ENCODE measurements around the gene AK8. TPM values are rescaled to one million over a fixed set of nuclear protein-coding genes. Genes with fewer than 3 reads are reported as not detected.

AK8 gene
- total and polyA plus RNA-seq, 2 experiments from 2014 or later = 0.70 to 0.83 TPM

GRCh38 chr9:132794730-132795380 is 83.2 kb downstream of the AK8 start:
- DNase-seq (ENCODE audit: low read depth in 1 of 2, low spot score in 1 of 2) = no peak
- peaks cover 50% of the 10 kb centered on the region for H3K27me3 ChIP-seq

DNA sequence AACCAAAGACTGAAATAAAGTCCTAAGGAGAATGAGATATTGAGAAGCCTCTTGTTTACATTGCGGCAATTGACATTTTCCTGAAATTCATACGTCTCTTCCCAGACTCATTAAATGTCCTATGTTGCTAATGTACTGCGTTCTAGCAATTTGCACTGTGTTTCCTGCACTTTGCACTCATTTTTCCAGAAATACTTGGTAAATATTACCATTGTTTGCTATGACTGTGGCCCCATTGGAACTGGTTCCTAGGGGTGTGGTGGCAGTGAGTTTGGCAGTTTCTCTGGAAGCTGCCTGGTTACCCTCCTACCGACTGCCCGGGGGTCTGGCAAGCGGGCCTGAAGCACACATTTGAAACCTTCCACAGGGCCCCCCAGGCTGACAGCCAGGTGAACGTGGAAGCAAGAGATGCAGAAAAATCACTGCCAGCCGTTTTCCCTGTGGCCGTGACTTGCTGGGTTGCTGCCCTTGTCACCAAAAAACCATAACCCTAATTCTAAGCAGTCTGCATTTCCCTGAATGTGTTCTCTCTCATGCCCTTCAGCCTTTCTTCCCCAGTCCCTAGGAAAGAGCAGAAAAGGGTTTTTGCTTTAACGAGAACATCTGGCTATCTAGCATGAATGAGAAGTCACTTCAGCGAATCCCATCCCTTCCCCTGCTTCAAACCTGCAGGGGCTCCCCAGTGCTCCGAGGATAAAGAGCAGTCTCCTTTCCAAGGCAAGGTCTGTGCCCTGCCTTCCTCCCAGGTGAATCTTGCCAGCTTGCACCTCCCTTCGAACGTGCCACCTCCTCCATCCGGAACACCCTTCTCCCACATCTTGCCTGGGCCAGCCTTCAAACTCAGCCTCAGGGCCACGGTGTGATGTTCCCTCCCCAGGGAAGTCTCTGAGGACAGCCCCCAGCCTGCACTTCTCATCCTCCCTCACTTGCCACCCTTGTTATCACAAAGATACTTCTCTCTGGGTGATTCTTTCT is 84.2 kb downstream of the AK8 start:
- Histone ChIP-seq H3K9me3 (ENCODE audit: low read depth) (no peaks in the 10 kb centered on the region), H3K27me3 (peaks cover 50% of the 10 kb centered on the region), H3K27ac (no peak overlapping the region), H3K36me3 (no peaks in the 10 kb centered on the region), H3K4me1 (ENCODE audit: low read depth) (no peaks in the 10 kb centered on the region), H3K4me3 (no peak overlapping the region)
- TF ChIP-seq, protein P1, sequence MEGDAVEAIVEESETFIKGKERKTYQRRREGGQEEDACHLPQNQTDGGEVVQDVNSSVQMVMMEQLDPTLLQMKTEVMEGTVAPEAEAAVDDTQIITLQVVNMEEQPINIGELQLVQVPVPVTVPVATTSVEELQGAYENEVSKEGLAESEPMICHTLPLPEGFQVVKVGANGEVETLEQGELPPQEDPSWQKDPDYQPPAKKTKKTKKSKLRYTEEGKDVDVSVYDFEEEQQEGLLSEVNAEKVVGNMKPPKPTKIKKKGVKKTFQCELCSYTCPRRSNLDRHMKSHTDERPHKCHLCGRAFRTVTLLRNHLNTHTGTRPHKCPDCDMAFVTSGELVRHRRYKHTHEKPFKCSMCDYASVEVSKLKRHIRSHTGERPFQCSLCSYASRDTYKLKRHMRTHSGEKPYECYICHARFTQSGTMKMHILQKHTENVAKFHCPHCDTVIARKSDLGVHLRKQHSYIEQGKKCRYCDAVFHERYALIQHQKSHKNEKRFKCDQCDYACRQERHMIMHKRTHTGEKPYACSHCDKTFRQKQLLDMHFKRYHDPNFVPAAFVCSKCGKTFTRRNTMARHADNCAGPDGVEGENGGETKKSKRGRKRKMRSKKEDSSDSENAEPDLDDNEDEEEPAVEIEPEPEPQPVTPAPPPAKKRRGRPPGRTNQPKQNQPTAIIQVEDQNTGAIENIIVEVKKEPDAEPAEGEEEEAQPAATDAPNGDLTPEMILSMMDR (IDR thresholded peaks at IDR 0.05; ENCODE audit: low read depth, low read length) = no peak
- no peak for DNase-seq (ENCODE audit: low read depth in 1 of 2, low spot score in 1 of 2)

More at GRCh38 chr9:132794730-132795380, 83.2 kb downstream of the AK8 start:
- no peaks in the 10 kb centered on the region for H3K36me3 ChIP-seq
- no peak overlapping the region for H3K4me3 ChIP-seq
- TF ChIP-seq, protein P1 (IDR thresholded peaks at IDR 0.05; ENCODE audit: low read depth, low read length) = no peak
- no peaks in the 10 kb centered on the region for H3K9me3 ChIP-seq (ENCODE audit: low read depth)
- H3K4me1 ChIP-seq (ENCODE audit: low read depth) = no peaks in the 10 kb centered on the region
- H3K27ac ChIP-seq = no peak overlapping the region

GRCh38 chr9:132792547-132792946 is 85.5 kb downstream of the AK8 start:
- TF ChIP-seq, protein P1 (IDR thresholded peaks at IDR 0.05; ENCODE audit: low read depth, low read length) = no peak
- no peak for DNase-seq (ENCODE audit: low read depth in 1 of 2, low spot score in 1 of 2)
- no peaks in the 10 kb centered on the region for H3K9me3 ChIP-seq (ENCODE audit: low read depth)
- H3K4me3 ChIP-seq = no peak overlapping the region
- peaks cover 43% of the 10 kb centered on the region for H3K27me3 ChIP-seq
- no peaks in the 10 kb centered on the region for H3K36me3 ChIP-seq
- H3K27ac ChIP-seq = no peak overlapping the region
- no peaks in the 10 kb centered on the region for H3K4me1 ChIP-seq (ENCODE audit: low read depth)

GRCh38 chr9:132791699-132792240 is 86.3 kb downstream of the AK8 start:
- Histone ChIP-seq H3K4me1 (ENCODE audit: low read depth) (no peaks in the 10 kb centered on the region), H3K27ac (no peak overlapping the region), H3K36me3 (no peaks in the 10 kb centered on the region), H3K4me3 (no peak overlapping the region), H3K27me3 (peaks cover 36% of the 10 kb centered on the region), H3K9me3 (ENCODE audit: low read depth) (no peaks in the 10 kb centered on the region)
- TF ChIP-seq, protein P1 (IDR thresholded peaks at IDR 0.05; ENCODE audit: low read depth, low read length) = no peak
- no peak for DNase-seq (ENCODE audit: low read depth in 1 of 2, low spot score in 1 of 2)

- Histone ChIP-seq H3K36me3 (no peaks in the 10 kb centered on the region), H3K9me3 (ENCODE audit: low read depth) (no peaks in the 10 kb centered on the region), H3K27ac (no peak overlapping the region), H3K27me3 (peaks cover 26% of the 10 kb centered on the region), H3K4me1 (ENCODE audit: low read depth) (no peaks in the 10 kb centered on the region), H3K4me3 (no peak overlapping the region)
- DNase-seq (ENCODE audit: low read depth in 1 of 2, low spot score in 1 of 2) = no peak
- TF ChIP-seq, protein P1 (IDR thresholded peaks at IDR 0.05; ENCODE audit: low read depth, low read length) = no peak
Measured at GRCh38 chr9:132789719-132790118, 88.4 kb downstream of the AK8 start.
